T-cell (primary cell): ENCODE results near the gene PRSS33. TPM values are rescaled to one million over a fixed set of nuclear protein-coding genes. Genes with fewer than 3 reads are reported as not detected.
A peak's percentile ranks its signal among the peaks of the same experiment; 100 is the strongest.

ENCODE experiments used
- ATAC-seq, 4 experiments: fragments of 200-7000 bp in 3 of 4; fragments of 150-1000 bp in 1 of 4; cut with Tn5 transposase; replicated peaks in 1 of 4; 1 replicate in 3 of 4; 2 replicates in 1 of 4; pipeline ENCODE4 v1.10.0; 2021; ENCODE audit warnings: moderate library complexity in 3 of 4, mild to moderate bottlenecking in 2 of 4, moderate number of reproducible peaks in 1 of 4
- CTCF ChIA-PET, 2 donors: fragments of 300-600 bp; sonication (Branson Sonifier 250); formaldehyde crosslinking; loops; one replicate each; lab custom pipeline; 2022; ENCODE audit warnings: antibody characterized with exemption in 2 of 2; lab: Charles Lee
- POLR2A ChIA-PET, 2 donors: fragments of 300-600 bp; sonication (Branson Sonifier 250); formaldehyde crosslinking; loops; one replicate each; lab custom pipeline; 2022; ENCODE audit warnings: antibody characterized with exemption in 2 of 2; lab: Charles Lee
- DNase-seq, 35 experiments: peaks; one replicate each; pipeline versions ENCODE4 v3.0.0 to v3.0.0-alpha.2; 2013 to 2023
- H3K27ac ChIP-seq: one replicate; pipeline ENCODE4 v1.5.1; 2013; ENCODE audit warnings: low read length
- H3K27me3 ChIP-seq, 2 experiments: replicated peaks in 1 of 2; 1 replicate in 1 of 2; 2 replicates in 1 of 2; pipeline versions ENCODE4 v1.6.1 to v1.7.0; 2013; ENCODE audit warnings: low read length in 1 of 2, mixed read lengths in 1 of 2; ENCODE audit not compliant: control insufficient read depth in 2 of 2, insufficient read depth in 2 of 2; ENCODE audit errors: extremely low read depth in 1 of 2
- H3K36me3 ChIP-seq, 2 donors: 1 replicate in 1 of 2; 2 replicates in 1 of 2; pipeline versions ENCODE4 v1.6.1 to v1.7.0; 2013; ENCODE audit warnings: low read length in 1 of 2; ENCODE audit not compliant: control insufficient read depth in 2 of 2, insufficient read depth in 1 of 2; ENCODE audit errors: extremely low read depth in 1 of 2
- H3K4me1 ChIP-seq, 2 experiments: 1 replicate in 1 of 2; 2 replicates in 1 of 2; pipeline versions ENCODE4 v1.6.1 to v1.7.0; 2013; ENCODE audit warnings: low read length in 2 of 2, mixed read lengths in 1 of 2; ENCODE audit not compliant: insufficient read depth in 2 of 2, control insufficient read depth in 1 of 2; ENCODE audit errors: extremely low read depth in 1 of 2
- H3K4me3 ChIP-seq, 2 donors: 1 replicate in 1 of 2; 2 replicates in 1 of 2; pipeline versions ENCODE4 v1.5.1 to v1.7.0; 2013; ENCODE audit warnings: mild to moderate bottlenecking in 2 of 2, low read length in 1 of 2, moderate library complexity in 1 of 2; ENCODE audit not compliant: control insufficient read depth in 1 of 2; ENCODE audit errors: extremely low read depth in 1 of 2
- H3K9me3 ChIP-seq: 2 replicates; pipeline ENCODE4 v1.7.0; 2013
- H3K27ac Mint-ChIP-seq, 2 donors: one replicate each; pipeline ENCODE4 v1.8.0; 2020 to 2021; ENCODE audit warnings: mild to moderate bottlenecking in 2 of 2, mixed read lengths in 2 of 2
- H3K27me3 Mint-ChIP-seq, 2 donors: one replicate each; pipeline ENCODE4 v1.8.0; 2021 to 2022; ENCODE audit warnings: mixed read lengths in 2 of 2
- H3K36me3 Mint-ChIP-seq: one replicate; pipeline ENCODE4 v1.8.0; 2021; ENCODE audit warnings: mixed read lengths
- H3K4me1 Mint-ChIP-seq, 3 donors: one replicate each; pipeline ENCODE4 v1.8.0; 2020 to 2022; ENCODE audit warnings: mixed read lengths in 3 of 3, mild to moderate bottlenecking in 1 of 3
- H3K4me3 Mint-ChIP-seq, 3 donors: one replicate each; pipeline ENCODE4 v1.8.0; 2020 to 2022; ENCODE audit warnings: mild to moderate bottlenecking in 3 of 3, mixed read lengths in 3 of 3, moderate library complexity in 3 of 3
- H3K9me3 Mint-ChIP-seq, 3 donors: one replicate each; pipeline ENCODE4 v1.8.0; 2020 to 2022; ENCODE audit warnings: mixed read lengths in 3 of 3
- WGBS: methylation state at CpG from one replicate; pipeline ENCODE4 v1.1.5; 2013; ENCODE audit warnings: missing lambda C conversion rate; ENCODE audit not compliant: insufficient coverage; 5-methylcytosine and 5-hydroxymethylcytosine counted together
- total RNA-seq, 35 experiments: library from RNA in 6 of 35; stranded (reverse) in 6 of 35; fragments of 120-200 nt in 1 of 35; gene quantifications; one replicate each; pipeline versions ENCODE4 v1.2.1 to v1.2.4 and lab custom pipeline; 2013 to 2026

PRSS33 gene
- total RNA-seq, 5 donors from 2014 or later (not counting 1 experiment from before 2014, with no cell fraction given) = not detected

DNA sequence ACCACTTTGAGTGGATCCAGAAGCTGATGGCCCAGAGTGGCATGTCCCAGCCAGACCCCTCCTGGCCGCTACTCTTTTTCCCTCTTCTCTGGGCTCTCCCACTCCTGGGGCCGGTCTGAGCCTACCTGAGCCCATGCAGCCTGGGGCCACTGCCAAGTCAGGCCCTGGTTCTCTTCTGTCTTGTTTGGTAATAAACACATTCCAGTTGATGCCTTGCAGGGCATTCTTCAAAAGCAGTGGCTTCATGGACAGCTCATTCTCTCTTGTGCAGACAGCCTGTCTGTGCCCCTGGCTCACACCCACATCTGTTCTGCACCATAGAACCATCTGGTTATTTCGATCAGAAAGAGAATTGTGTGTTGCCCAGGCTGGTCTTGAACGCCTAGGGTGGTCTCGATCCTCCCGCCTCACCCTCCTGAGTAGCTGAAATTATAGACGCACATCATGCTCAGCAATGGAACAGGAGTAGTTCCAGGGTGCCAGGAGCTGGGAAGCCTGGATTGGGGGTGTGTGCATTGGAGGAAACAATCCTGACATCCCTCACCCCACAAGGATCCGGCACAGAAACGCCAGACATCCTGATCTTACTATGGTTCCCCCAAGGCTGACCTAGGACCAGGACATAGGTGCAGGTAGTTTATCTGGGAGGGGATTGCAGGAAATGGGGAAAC, 34.3 kb upstream of the PRSS33 start:
- peaks cover 0 to 7% of the 10 kb centered on the region in 2 donors for H3K27me3 Mint-ChIP-seq
- ATAC-seq = no peak
- no peak for DNase-seq
- no peaks in the 10 kb centered on the region for H3K36me3 Mint-ChIP-seq
- no peak overlapping the region for H3K27ac Mint-ChIP-seq
- no peaks in the 10 kb centered on the region for H3K9me3 ChIP-seq
- no peak overlapping the region for H3K4me3 Mint-ChIP-seq
- H3K4me1 ChIP-seq = peaks cover 0 to 3% of the 10 kb centered on the region in 2 experiments
- 58% methylated on average over 3 of the region's 9 CpGs for WGBS
- no peak overlapping the region for H3K27ac ChIP-seq
- ChIA-PET POLR2A (no interaction called here), CTCF (no interaction called here)
- H3K36me3 ChIP-seq = no peaks in the 10 kb centered on the region
- no peaks in the 10 kb centered on the region for H3K4me1 Mint-ChIP-seq
- peaks cover 0 to 28% of the 10 kb centered on the region in 2 experiments for H3K27me3 ChIP-seq
- H3K9me3 Mint-ChIP-seq = no peaks in the 10 kb centered on the region
- no peak overlapping the region for H3K4me3 ChIP-seq

- 74% methylated on average over 6 of the region's 14 CpGs for WGBS
- Mint-ChIP-seq H3K36me3 (no peaks in the 10 kb centered on the region), H3K27me3 (peaks cover 0 to 9% of the 10 kb centered on the region in 2 donors), H3K4me3 (no peak overlapping the region), H3K9me3 (no peaks in the 10 kb centered on the region), H3K4me1 (no peaks in the 10 kb centered on the region), H3K27ac (no peak overlapping the region)
- no peak overlapping the region for H3K4me3 ChIP-seq
- H3K27me3 ChIP-seq = peaks cover 0 to 31% of the 10 kb centered on the region in 2 experiments
- ATAC-seq (no peak), DNase-seq (no peak)
- POLR2A ChIA-PET = no interaction called here
- peaks cover 0 to 5% of the 10 kb centered on the region in 2 experiments for H3K4me1 ChIP-seq
- no peak overlapping the region for H3K27ac ChIP-seq
- no peaks in the 10 kb centered on the region for H3K9me3 ChIP-seq
- no peaks in the 10 kb centered on the region for H3K36me3 ChIP-seq
- CTCF ChIA-PET = no interaction called here
Measured at GRCh38 chr16:2820836-2821486, 33.6 kb upstream of the PRSS33 start.

GRCh38 chr16:2819939-2820835, 32.8 kb upstream of the PRSS33 start:
- Mint-ChIP-seq H3K27ac (no peak overlapping the region), H3K36me3 (no peaks in the 10 kb centered on the region), H3K9me3 (no peaks in the 10 kb centered on the region), H3K27me3 (peaks cover 0 to 9% of the 10 kb centered on the region in 2 donors), H3K4me1 (no peaks in the 10 kb centered on the region), H3K4me3 (no peak overlapping the region)
- POLR2A ChIA-PET = no interaction called here
- Histone ChIP-seq H3K9me3 (no peaks in the 10 kb centered on the region), H3K27me3 (peaks cover 0 to 28% of the 10 kb centered on the region in 2 experiments), H3K4me1 (peaks cover 0 to 5% of the 10 kb centered on the region in 2 experiments), H3K27ac (no peak overlapping the region), H3K36me3 (no peaks in the 10 kb centered on the region), H3K4me3 (no peak overlapping the region)
- ATAC-seq = no peak
- no peak for DNase-seq
- CTCF ChIA-PET = no interaction called here
- WGBS = 84% methylated on average over 14 of the region's 17 CpGs

GRCh38 chr16:2819179-2819938, 32.0 kb upstream of the PRSS33 start:
- H3K27me3 Mint-ChIP-seq = peaks cover 0 to 13% of the 10 kb centered on the region in 2 donors
- CTCF ChIA-PET = no interaction called here
- no peaks in the 10 kb centered on the region for H3K36me3 ChIP-seq

GRCh38 chr16:2818272-2818876, 31.0 kb upstream of the PRSS33 start:
- ChIA-PET CTCF (no interaction called here), POLR2A (no interaction called here)
- Mint-ChIP-seq H3K9me3 (no peaks in the 10 kb centered on the region), H3K36me3 (no peaks in the 10 kb centered on the region), H3K27ac (no peak overlapping the region), H3K4me1 (no peaks in the 10 kb centered on the region), H3K27me3 (peaks cover 0 to 16% of the 10 kb centered on the region in 2 donors), H3K4me3 (peak overlapping the region in 1 of 3 donors; percentile 31)
- ATAC-seq (no peak), DNase-seq (no peak)
- Histone ChIP-seq H3K9me3 (no peaks in the 10 kb centered on the region), H3K4me3 (no peak overlapping the region), H3K27me3 (peaks cover 0 to 39% of the 10 kb centered on the region in 2 experiments), H3K36me3 (no peaks in the 10 kb centered on the region), H3K4me1 (peaks cover 0 to 5% of the 10 kb centered on the region in 2 experiments), H3K27ac (no peak overlapping the region)
- 92% methylated on average over 8 of the region's 10 CpGs for WGBS

More at GRCh38 chr16:2819179-2819938, 32.0 kb upstream of the PRSS33 start:
- DNase-seq (no peak), ATAC-seq (no peak)
- H3K9me3 Mint-ChIP-seq = no peaks in the 10 kb centered on the region
- Histone ChIP-seq H3K27ac (no peak overlapping the region), H3K4me3 (no peak overlapping the region), H3K9me3 (no peaks in the 10 kb centered on the region), H3K4me1 (peaks cover 0 to 5% of the 10 kb centered on the region in 2 experiments), H3K27me3 (peaks cover 0 to 36% of the 10 kb centered on the region in 2 experiments)
- no peaks in the 10 kb centered on the region for H3K4me1 Mint-ChIP-seq
- POLR2A ChIA-PET = no interaction called here
- H3K4me3 Mint-ChIP-seq = no peak overlapping the region
- H3K36me3 Mint-ChIP-seq = no peaks in the 10 kb centered on the region
- no peak overlapping the region for H3K27ac Mint-ChIP-seq
- 83% methylated on average over 8 of the region's 18 CpGs for WGBS
